CD14-positive monocyte (primary cell): ENCODE measurements around the gene PDCL3. TPM values are rescaled to one million over a fixed set of nuclear protein-coding genes. Genes with fewer than 3 reads are reported as not detected.

ENCODE experiments used
- DNase-seq, 3 donors: peaks; one replicate each; pipeline ENCODE4 v3.0.0-alpha.2; 2011 to 2022
- H2AFZ ChIP-seq: 2 replicates; pipeline ENCODE4 v1.6.0; 2012; ENCODE audit warnings: mild to moderate bottlenecking, low read depth, low read length, inconsistent platforms; ENCODE audit not compliant: insufficient read depth, poor library complexity, severe bottlenecking
- H3K27ac ChIP-seq, 2 donors: 1 replicate in 1 of 2; 2 replicates in 1 of 2; pipeline ENCODE4 v1.5.1; 2012 to 2013; ENCODE audit warnings: low read length in 2 of 2, control low read depth in 1 of 2, inconsistent platforms in 1 of 2, low read depth in 1 of 2, mild to moderate bottlenecking in 1 of 2
- H3K27me3 ChIP-seq, 2 donors: one replicate each; pipeline versions ENCODE4 v1.6.0 to v1.6.1; 2011 to 2013; ENCODE audit warnings: low read length in 2 of 2; ENCODE audit not compliant: control insufficient read depth in 2 of 2, insufficient read depth in 2 of 2
- H3K36me3 ChIP-seq, 2 donors: replicated peaks in 1 of 2; 1 replicate in 1 of 2; 2 replicates in 1 of 2; pipeline versions ENCODE4 v1.5.1 to v1.6.1; 2012 to 2013; ENCODE audit warnings: low read length in 2 of 2, control low read depth in 1 of 2, inconsistent platforms in 1 of 2, mild to moderate bottlenecking in 1 of 2; ENCODE audit not compliant: insufficient read depth in 2 of 2, control insufficient read depth in 1 of 2
- H3K4me1 ChIP-seq, 2 donors: 1 replicate in 1 of 2; 2 replicates in 1 of 2; pipeline versions ENCODE4 v1.5.1 to v1.6.1; 2012 to 2013; ENCODE audit warnings: low read length in 2 of 2, control low read depth in 1 of 2, inconsistent platforms in 1 of 2, mild to moderate bottlenecking in 1 of 2, moderate library complexity in 1 of 2; ENCODE audit not compliant: insufficient read depth in 2 of 2, control insufficient read depth in 1 of 2
- H3K4me2 ChIP-seq: replicated peaks from 2 replicates; pipeline ENCODE3; 2012; ENCODE audit warnings: low read length, moderate library complexity, mild to moderate bottlenecking; ENCODE audit not compliant: poor library complexity, severe bottlenecking; ENCODE audit errors: extremely low read depth
- H3K4me3 ChIP-seq, 3 experiments: fragments of 200-600 bp in 1 of 3; sonication (generic) in 1 of 3; replicated peaks in 1 of 3; 1 replicate in 2 of 3; 2 replicates in 1 of 3; pipeline ENCODE4 v1.5.1; 2011 to 2013; ENCODE audit warnings: low read length in 3 of 3, mild to moderate bottlenecking in 3 of 3, control low read depth in 2 of 3, low read depth in 2 of 3, inconsistent platforms in 1 of 3, moderate library complexity in 1 of 3
- H3K79me2 ChIP-seq: 2 replicates; pipeline ENCODE4 v1.6.0; 2012; ENCODE audit warnings: mild to moderate bottlenecking, control low read depth, inconsistent platforms, low read length, moderate library complexity; ENCODE audit not compliant: insufficient read depth
- H3K9ac ChIP-seq: 2 replicates; pipeline ENCODE4 v1.6.0; 2017; ENCODE audit warnings: low read length, mild to moderate bottlenecking; ENCODE audit not compliant: insufficient read depth, poor library complexity, severe bottlenecking
- H3K9me3 ChIP-seq, 2 donors: replicated peaks in 1 of 2; 1 replicate in 1 of 2; 2 replicates in 1 of 2; pipeline versions ENCODE4 v1.5.1 to v1.6.1; 2012 to 2013; ENCODE audit warnings: low read length in 2 of 2, control low read depth in 1 of 2; ENCODE audit not compliant: control insufficient read depth in 1 of 2, insufficient read depth in 1 of 2
- H4K20me1 ChIP-seq: 2 replicates; pipeline ENCODE4 v1.6.0; 2012; ENCODE audit warnings: mild to moderate bottlenecking, low read length, control low read depth, moderate library complexity; ENCODE audit not compliant: insufficient read depth
- H3K27ac Mint-ChIP-seq, 7 donors: one replicate each; pipeline ENCODE4 v1.8.0; 2020; ENCODE audit warnings: mild to moderate bottlenecking in 7 of 7, mixed read lengths in 7 of 7, moderate library complexity in 6 of 7, inconsistent platforms in 2 of 7
- H3K27me3 Mint-ChIP-seq, 3 donors: one replicate each; pipeline ENCODE4 v1.8.0; 2021 to 2022; ENCODE audit warnings: low read depth in 3 of 3, mild to moderate bottlenecking in 3 of 3, mixed read lengths in 3 of 3, moderate library complexity in 3 of 3, inconsistent platforms in 1 of 3
- H3K36me3 Mint-ChIP-seq, 2 donors: one replicate each; pipeline ENCODE4 v1.8.0; 2020; ENCODE audit warnings: mixed read lengths in 2 of 2, inconsistent platforms in 1 of 2, mild to moderate bottlenecking in 1 of 2
- H3K4me1 Mint-ChIP-seq: one replicate; pipeline ENCODE4 v1.8.0; 2020; ENCODE audit warnings: mild to moderate bottlenecking, mixed read lengths
- H3K4me3 Mint-ChIP-seq, 2 donors: one replicate each; pipeline ENCODE4 v1.8.0; 2020; ENCODE audit warnings: mild to moderate bottlenecking in 2 of 2, mixed read lengths in 2 of 2, moderate library complexity in 1 of 2
- H3K9me3 Mint-ChIP-seq, 7 donors: one replicate each; pipeline ENCODE4 v1.8.0; 2020 to 2022; ENCODE audit warnings: mixed read lengths in 7 of 7, mild to moderate bottlenecking in 6 of 7, moderate library complexity in 6 of 7, inconsistent platforms in 2 of 7
- CTCF ChIP-seq: fragments of 200-600 bp; IDR thresholded peaks from one replicate; pipeline ENCODE4 v1.8.0; 2022; ENCODE audit warnings: antibody characterized with exemption, mild to moderate bottlenecking
- WGBS: methylation state at CpG from one replicate; pipeline ENCODE4 v1.1.5; 2013; ENCODE audit warnings: missing lambda C conversion rate; ENCODE audit not compliant: insufficient coverage; 5-methylcytosine and 5-hydroxymethylcytosine counted together
- intact Hi-C, 2 donors: fragments of 100-400 bp; cut with micrococcal nuclease; formaldehyde crosslinking; loops; one replicate each; pipeline versions ENCODE4 v1.15.0 to v1.15.1; 2023
- polyA plus RNA-seq, 3 donors: library from polyadenylated mRNA; depleted of rRNA in 1 of 3; unstranded in 2 of 3; stranded (reverse) in 1 of 3; fragments of 300-500 nt in 2 of 3; fragments of >200 nt in 1 of 3; fragmentation: Illumina TruSeq in 2 of 3; gene quantifications; 1 replicate in 2 of 3; 2 replicates in 1 of 3; pipeline ENCODE4 v1.2.3, GENCODE V29; 2012 to 2021

PDCL3 gene
- polyA plus RNA-seq, 3 donors: 15.9 to 28.4 (median 24.8) TPM

- 100% methylated on average over 1 of the region's 6 CpGs for WGBS
- Mint-ChIP-seq H3K36me3 (no peaks in the 10 kb centered on the region), H3K4me1 (no peaks in the 10 kb centered on the region), H3K27me3 (peaks cover 1 to 5% (median 2%) of the 10 kb centered on the region in 3 donors), H3K4me3 (no peak overlapping the region), H3K9me3 (peaks cover 0 to 6% (median 0%) of the 10 kb centered on the region in 7 donors), H3K27ac (no peak overlapping the region)
- no peaks in the 10 kb centered on the region for H3K4me1 ChIP-seq
- no peaks in the 10 kb centered on the region for H3K27me3 ChIP-seq
- no peak overlapping the region for H2AFZ ChIP-seq
- H3K27ac ChIP-seq: no peak overlapping the region
- H3K9ac ChIP-seq: no peak overlapping the region
- no peak for TF ChIP-seq CTCF
- H3K4me3 ChIP-seq: no peak overlapping the region
- intact Hi-C loops: loop anchor here in 1 of 2 donors (10.0 kb wide), 1 partner anchor 369 kb away; no protein-coding TSS in a partner anchor
- no peaks in the 10 kb centered on the region for H4K20me1 ChIP-seq
- DNase-seq: no peak
- H3K36me3 ChIP-seq: no peaks in the 10 kb centered on the region
- peaks cover 0 to under 1% of the 10 kb centered on the region in 2 donors for H3K9me3 ChIP-seq
- H3K79me2 ChIP-seq: no peaks in the 10 kb centered on the region
- no peak overlapping the region for H3K4me2 ChIP-seq
These were observed 52.7 kb downstream of the PDCL3 start for GRCh38 chr2:100615471-100615870.

- H3K9me3 ChIP-seq: peaks cover 0 to 5% of the 10 kb centered on the region in 2 donors
- H3K9ac ChIP-seq: no peak overlapping the region
- no peaks in the 10 kb centered on the region for H3K79me2 ChIP-seq
- no peak overlapping the region for H3K4me2 ChIP-seq
- no peaks in the 10 kb centered on the region for H3K4me1 Mint-ChIP-seq
- no peak for TF ChIP-seq CTCF
- intact Hi-C loops: loop anchor here in 1 of 2 donors (10.0 kb wide), 1 partner anchor 369 kb away; no protein-coding TSS in a partner anchor
- no peaks in the 10 kb centered on the region for H4K20me1 ChIP-seq
- H3K4me3 ChIP-seq: no peak overlapping the region
- H3K27me3 ChIP-seq: no peaks in the 10 kb centered on the region
- no peak overlapping the region for H2AFZ ChIP-seq
- H3K27ac ChIP-seq: no peak overlapping the region
- no peak for DNase-seq
- H3K4me1 ChIP-seq: no peaks in the 10 kb centered on the region
- peaks cover 0 to 8% (median 3%) of the 10 kb centered on the region in 7 donors for H3K9me3 Mint-ChIP-seq
- H3K36me3 Mint-ChIP-seq: no peaks in the 10 kb centered on the region
- 70% methylated on average over 1 of the region's 4 CpGs for WGBS
- no peak overlapping the region for H3K4me3 Mint-ChIP-seq
- no peaks in the 10 kb centered on the region for H3K36me3 ChIP-seq
- peaks cover 1 to 7% (median 5%) of the 10 kb centered on the region in 3 donors for H3K27me3 Mint-ChIP-seq
- no peak overlapping the region for H3K27ac Mint-ChIP-seq
These were observed 53.1 kb downstream of the PDCL3 start for GRCh38 chr2:100615886-100616285.
